Brain microvascular endothelial cell (primary cell): ENCODE data around the gene SOX8.

ENCODE experiments used
- DNase-seq: peaks from one replicate; pipeline ENCODE4 v3.0.0-alpha.2; 2020
- H3K27ac ChIP-seq: fragments of 250-450 bp; sonication (Bioruptor Pico); 2 replicates; pipeline ENCODE4 v1.5.1; 2020; ENCODE audit warnings: mild to moderate bottlenecking, moderate library complexity
- H3K27me3 ChIP-seq: fragments of 250-450 bp; sonication (Bioruptor Pico); replicated peaks from 2 replicates; pipeline ENCODE4 v1.5.1; 2020; ENCODE audit warnings: mild to moderate bottlenecking
- H3K36me3 ChIP-seq: fragments of 250-450 bp; sonication (Bioruptor Pico); replicated peaks from 2 replicates; pipeline ENCODE4 v1.5.1; 2020; ENCODE audit warnings: mild to moderate bottlenecking
- H3K4me3 ChIP-seq: 2 replicates; pipeline ENCODE4 v1.5.1; 2011; ENCODE audit warnings: low read depth, mild to moderate bottlenecking, control low read depth, low read length, moderate library complexity
- CTCF ChIP-seq: IDR thresholded peaks from 2 replicates; pipeline ENCODE4 v1.5.1; 2011; ENCODE audit warnings: low read depth, mild to moderate bottlenecking, moderate library complexity, low read length, control low read depth, inconsistent platforms; ENCODE audit errors: missing control alignments
- in situ Hi-C: cut with HindIII; loops from 2 replicates; pipeline ENCODE4 v1.10.0; 2017; ENCODE audit warnings: low sequenced_read_pairs, low pct_ligation_motif_present

SOX8 gene

GRCh38 chr16:993731-994130, 12.2 kb downstream of the SOX8 start:
- DNase-seq, result no peak
- no peak overlapping the region for H3K27ac ChIP-seq
- in situ Hi-C loops, result loop anchor here (25.0 kb wide), 2 partner anchors 156 to 281 kb away; partner anchors contain the start of genes ANTKMT, FBXL16 and METRN
- no peaks in the 10 kb centered on the region for H3K36me3 ChIP-seq
- no peak for TF ChIP-seq CTCF
- H3K4me3 ChIP-seq, result no peak overlapping the region
- H3K27me3 ChIP-seq, result peaks cover 12% of the 10 kb centered on the region

GRCh38 chr16:995087-995486, 13.5 kb downstream of the SOX8 start:
- peaks cover 25% of the 10 kb centered on the region for H3K27me3 ChIP-seq
- TF ChIP-seq CTCF, result no peak
- in situ Hi-C loops, result loop anchor here (25.0 kb wide), 2 partner anchors 158 to 283 kb away; partner anchors contain the start of genes ANTKMT, FBXL16 and METRN
- no peak overlapping the region for H3K27ac ChIP-seq
- DNase-seq, result peak; percentile 40
- H3K36me3 ChIP-seq, result no peaks in the 10 kb centered on the region
- no peak overlapping the region for H3K4me3 ChIP-seq

- H3K36me3 ChIP-seq, result no peaks in the 10 kb centered on the region
- H3K4me3 ChIP-seq, result no peak overlapping the region
- no peak overlapping the region for H3K27ac ChIP-seq
- H3K27me3 ChIP-seq, result peaks cover 29% of the 10 kb centered on the region
- TF ChIP-seq CTCF, result no peak
- DNase-seq, result no peak
- in situ Hi-C loops, result loop anchor here (25.0 kb wide), 2 partner anchors 158 to 283 kb away; partner anchors contain the start of genes ANTKMT, FBXL16 and METRN
These were observed 14.2 kb downstream of the SOX8 start for GRCh38 chr16:995783-996182.

GRCh38 chr16:996681-997080, 15.1 kb downstream of the SOX8 start:
- Histone ChIP-seq H3K36me3 (no peaks in the 10 kb centered on the region), H3K27me3 (peaks cover 34% of the 10 kb centered on the region), H3K4me3 (no peak overlapping the region), H3K27ac (no peak overlapping the region)
- no peak for DNase-seq
- no peak for TF ChIP-seq CTCF
- in situ Hi-C loops, result loop anchor here (25.0 kb wide), 2 partner anchors 159 to 284 kb away; partner anchors contain the start of genes ANTKMT, FBXL16 and METRN

GRCh38 chr16:997440-998051, 16.0 kb downstream of the SOX8 start:
- no peak for TF ChIP-seq CTCF
- DNase-seq, result no peak
- no peak overlapping the region for H3K4me3 ChIP-seq

More at GRCh38 chr16:997440-998051, 16.0 kb downstream of the SOX8 start:
- H3K27me3 ChIP-seq, result peaks cover 34% of the 10 kb centered on the region
- no peak overlapping the region for H3K27ac ChIP-seq
- no peaks in the 10 kb centered on the region for H3K36me3 ChIP-seq
- in situ Hi-C loops, result loop anchor here (25.0 kb wide), 2 partner anchors 160 to 285 kb away; partner anchors contain the start of genes ANTKMT, FBXL16 and METRN
